Measurements from ENCODE around the gene CACNG8. TPM values are rescaled to one million over a fixed set of nuclear protein-coding genes. Genes with fewer than 3 reads are reported as not detected.
"Not testable (repeated sequence)": the region's sequence is repeated elsewhere in the genome, so short reads cannot be mapped to it uniquely, and the experiment has no call there.

The CACNG8 gene
- 0.15 TPM for polyA plus RNA-seq (2013, experiment 1 of 2; ENCODE audit: insufficient read length)
- polyA plus RNA-seq (2013, experiment 2 of 2; ENCODE audit: insufficient read length), result 0.21 TPM

DNA sequence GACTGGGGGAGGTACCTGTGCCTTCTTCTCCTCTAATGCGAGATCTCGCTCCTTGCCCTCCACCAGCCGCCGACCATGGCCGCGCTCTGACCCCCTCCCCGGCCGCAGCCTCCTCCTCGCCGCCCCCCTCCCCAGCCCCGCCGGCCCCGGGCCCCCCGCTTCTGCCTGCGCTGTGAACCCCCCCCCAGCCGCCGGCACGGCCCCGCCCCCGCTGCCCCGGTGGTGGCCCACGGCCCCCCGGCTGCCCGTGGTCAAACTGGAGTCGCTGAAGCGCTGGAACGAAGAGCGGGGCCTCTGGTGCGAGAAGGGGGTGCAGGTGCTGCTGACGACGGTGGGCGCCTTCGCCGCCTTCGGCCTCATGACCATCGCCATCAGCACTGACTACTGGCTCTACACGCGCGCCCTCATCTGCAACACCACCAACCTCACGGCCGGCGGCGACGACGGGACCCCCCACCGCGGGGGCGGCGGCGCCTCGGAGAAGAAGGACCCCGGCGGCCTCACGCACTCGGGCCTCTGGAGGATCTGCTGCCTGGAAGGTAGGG, at the start of gene CACNG8:
TSS of gene CACNG8 (plus strand) at position 51 of the 545 bp plus-strand sequence.
- DNase-seq, result no peak

DNA sequence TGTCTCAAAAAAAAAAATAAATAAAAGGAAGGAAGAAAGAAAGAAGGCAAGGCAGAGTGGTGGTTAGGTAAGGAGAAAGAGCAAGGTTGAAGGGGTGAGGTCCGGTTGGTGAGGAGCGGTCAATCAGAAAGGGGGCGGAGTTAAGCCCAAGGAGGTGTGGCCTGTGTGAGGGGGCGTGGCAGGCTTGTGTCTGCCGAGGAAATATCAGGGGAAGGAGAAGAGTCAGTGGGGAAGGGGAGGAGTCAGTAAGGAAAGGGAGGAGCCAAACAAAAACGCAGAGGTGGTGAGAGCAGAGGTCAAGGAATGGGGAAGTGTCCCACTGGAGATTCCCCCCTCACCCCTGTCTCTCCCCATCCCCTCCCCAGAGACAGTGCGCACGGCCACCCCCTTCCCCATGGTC, 47.7 kb upstream of the CACNG8 start:
- DNase-seq, result no peak

DNA sequence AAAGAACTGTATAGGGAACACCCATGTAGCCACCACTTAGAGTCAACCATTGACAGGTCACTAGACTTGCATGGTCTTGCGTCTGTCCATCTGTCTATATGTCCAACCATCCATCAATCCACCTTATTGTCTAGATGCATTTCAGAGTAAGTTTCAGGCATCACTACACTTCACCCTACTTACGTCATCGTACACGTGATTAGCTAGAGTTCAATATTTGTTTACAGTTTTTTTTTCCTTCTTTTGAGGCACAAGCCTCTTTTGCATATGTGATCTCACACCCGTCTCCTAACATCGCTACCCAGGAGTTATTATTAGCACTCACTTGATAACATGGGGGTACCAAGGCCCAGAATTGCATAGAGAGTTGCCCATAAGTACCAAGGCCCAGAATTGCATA, 46.7 kb upstream of the CACNG8 start:
- DNase-seq, result no peak

GRCh38 chr19:53917356-53917755, 45.4 kb upstream of the CACNG8 start:
- DNase-seq, result no peak

GRCh38 chr19:53927739-53928138, 35.0 kb upstream of the CACNG8 start:
- peak; percentile 44 for DNase-seq

- no peak for DNase-seq
Observed at GRCh38 chr19:53936029-53936428, 26.7 kb upstream of the CACNG8 start.

GRCh38 chr19:53942001-53942786, 20.5 kb upstream of the CACNG8 start:
- no peak for DNase-seq

GRCh38 chr19:53944416-53944815, 18.3 kb upstream of the CACNG8 start:
- DNase-seq, result no peak

- DNase-seq, result no peak
Observed at GRCh38 chr19:53944933-53945332, 17.8 kb upstream of the CACNG8 start.

- no peak for DNase-seq
Observed at GRCh38 chr19:53945441-53945840, 17.3 kb upstream of the CACNG8 start.

- no peak for DNase-seq
Observed at GRCh38 chr19:53945998-53946397, 16.7 kb upstream of the CACNG8 start.

DNA sequence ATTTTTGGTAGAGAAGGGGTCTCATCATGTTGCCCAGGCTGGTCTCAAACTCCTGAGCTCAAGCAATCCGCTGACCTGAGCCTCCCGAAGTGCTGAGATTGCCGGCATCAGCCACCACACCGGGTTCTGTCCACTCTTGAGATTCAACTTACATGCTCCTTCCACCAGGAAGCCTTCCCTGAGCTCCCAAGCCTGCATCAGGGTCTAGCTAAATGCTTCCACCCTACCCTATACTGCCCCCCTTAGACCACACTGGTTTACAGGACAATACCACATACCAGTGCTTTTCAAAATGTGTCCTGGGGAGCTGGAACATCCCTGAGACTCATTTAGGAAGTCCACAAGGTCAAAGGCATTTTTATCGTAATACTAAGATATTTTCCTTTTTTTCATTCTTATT, 15.1 kb upstream of the CACNG8 start:
- DNase-seq, result no peak

DNA sequence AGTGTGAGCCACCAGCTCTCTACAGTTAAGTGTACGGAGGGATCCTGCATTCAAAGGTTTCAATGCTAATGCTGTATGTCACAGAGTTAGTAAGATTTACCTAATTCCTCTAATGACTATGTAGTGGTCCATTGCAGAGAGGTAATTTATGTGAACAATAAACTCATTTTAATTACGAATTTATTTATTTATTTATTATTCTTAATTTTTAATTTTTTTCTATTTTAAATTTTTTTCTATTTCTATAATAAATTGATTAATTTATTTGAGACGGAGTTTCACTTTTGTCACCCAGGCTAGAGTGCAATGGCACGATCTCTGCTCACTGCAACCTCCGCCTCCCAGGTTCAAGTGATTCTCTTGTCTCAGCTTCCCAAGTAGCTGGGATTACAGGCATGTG, 14.1 kb upstream of the CACNG8 start:
- not testable (repeated sequence) for DNase-seq

GRCh38 chr19:53951436-53951835, 11.3 kb upstream of the CACNG8 start:
- DNase-seq, result no peak

DNA sequence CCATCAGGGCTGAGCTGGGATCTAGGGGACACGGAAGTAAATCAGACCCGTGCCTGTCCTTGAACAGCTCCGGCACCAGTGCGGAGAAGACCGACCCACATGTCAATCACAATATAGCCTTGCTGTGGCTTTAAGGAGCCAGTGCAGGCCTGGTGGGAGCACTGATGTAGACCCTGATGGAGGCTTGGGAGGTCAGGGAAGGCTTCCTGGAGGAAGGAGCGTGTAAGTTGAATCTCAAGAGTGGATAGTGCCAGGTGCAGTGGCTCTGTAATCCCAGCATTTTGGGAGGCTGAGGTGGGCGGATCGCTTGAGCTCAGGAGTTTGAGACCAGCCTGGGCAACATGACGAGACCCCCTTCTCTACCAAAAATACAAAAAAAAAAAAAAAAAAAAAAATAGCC, 10.8 kb upstream of the CACNG8 start:
- DNase-seq, result no peak

DNA sequence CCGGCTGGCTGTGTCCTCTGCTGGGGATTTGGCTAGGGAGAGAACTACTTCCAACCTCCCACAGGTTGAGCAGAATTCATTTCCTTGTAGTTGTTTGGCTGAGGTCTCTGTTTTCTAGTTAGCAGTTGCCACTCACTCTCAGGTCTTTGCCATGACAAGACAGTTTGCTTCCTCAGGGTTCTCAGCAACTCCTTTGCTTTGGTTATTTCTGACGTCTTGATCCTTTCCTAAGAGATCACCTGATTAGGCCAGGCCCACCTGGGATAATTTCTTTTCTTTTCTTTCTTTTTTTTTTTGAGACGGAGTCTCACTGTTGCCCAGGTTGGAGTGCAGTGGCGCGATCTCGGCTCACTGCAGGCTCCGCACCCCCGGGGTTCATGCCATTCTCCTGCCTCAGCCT, 9.4 kb upstream of the CACNG8 start:
- no peak for DNase-seq

DNA sequence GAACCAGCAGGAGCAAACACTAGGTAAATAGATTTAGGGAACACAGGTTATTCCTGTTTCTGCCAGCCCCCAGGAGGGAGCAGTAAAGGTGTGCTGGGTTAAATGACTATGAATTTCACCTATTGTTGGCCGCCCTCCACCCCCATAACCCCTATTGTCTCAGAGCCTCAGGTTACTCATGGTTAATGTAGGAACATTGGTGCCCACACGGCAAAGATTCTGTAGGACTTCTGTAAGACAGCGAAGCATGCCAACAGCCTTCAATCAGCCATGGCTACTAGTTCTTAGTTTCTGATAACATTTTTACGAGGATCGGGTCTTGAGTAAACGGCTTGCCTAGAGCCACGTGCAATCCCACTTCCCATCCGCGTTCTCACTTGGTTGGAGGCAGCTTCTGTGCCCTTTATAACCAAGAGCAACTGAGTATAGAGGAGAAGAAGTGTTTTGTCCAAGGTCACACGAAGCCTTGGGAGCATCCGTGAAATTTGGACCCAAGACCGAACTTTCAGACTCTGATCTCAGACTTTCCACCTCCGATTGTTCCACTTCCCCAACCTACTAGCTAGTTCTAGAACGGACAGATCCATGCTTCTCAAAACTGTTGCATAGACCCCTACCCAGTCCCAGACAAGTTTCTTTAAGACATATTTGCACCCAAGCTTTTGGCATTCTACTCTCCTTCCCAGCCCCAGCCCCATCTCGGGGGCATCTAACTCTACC, 5.1 kb upstream of the CACNG8 start:
- no peak for DNase-seq

DNA sequence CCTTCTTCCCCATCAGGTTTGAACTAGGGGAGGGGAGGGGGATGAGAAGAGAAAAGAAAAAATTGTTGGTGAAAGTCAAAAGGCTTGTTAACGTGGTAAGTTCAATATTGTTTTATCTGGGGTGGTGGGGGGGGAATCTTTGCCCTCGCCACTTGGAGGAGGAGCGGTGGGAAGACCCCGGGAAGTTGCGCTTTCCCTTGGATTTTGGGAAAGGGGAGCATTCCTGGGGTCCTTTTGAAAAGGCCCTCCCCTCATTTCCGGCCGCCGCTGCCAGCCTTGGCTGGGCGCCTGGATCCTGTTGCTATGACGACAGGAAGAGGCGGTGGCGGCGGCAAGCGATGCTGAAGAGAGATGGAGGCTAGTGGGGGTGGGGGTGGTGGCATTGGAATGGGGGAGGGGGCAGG, 4.6 kb upstream of the CACNG8 start:
- DNase-seq, result no peak

GRCh38 chr19:53958823-53959757, 3.6 kb upstream of the CACNG8 start:
- no peak for DNase-seq

DNA sequence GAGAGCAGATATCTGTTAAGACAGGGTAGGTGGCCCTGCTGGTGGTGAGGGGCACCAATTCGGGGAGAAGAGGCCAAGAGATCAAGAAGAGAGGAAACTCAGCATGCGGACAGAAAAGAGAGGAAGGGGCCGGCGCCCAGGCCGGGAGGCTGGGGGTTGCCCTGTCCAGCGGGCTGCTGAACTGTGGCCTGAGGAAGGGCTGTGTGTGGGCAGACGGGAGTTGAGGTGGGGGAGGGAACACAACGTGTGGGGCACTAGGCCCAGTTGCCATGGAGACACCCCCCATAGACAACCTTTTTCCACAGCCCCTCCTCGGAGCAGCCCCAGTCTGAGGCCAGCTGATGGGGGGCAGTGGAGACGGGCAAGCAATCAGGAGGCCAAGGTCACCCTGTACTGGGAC, 2.5 kb upstream of the CACNG8 start:
- no peak for DNase-seq

- no peak for DNase-seq
Observed at GRCh38 chr19:53960886-53961285, 1.9 kb upstream of the CACNG8 start.

DNA sequence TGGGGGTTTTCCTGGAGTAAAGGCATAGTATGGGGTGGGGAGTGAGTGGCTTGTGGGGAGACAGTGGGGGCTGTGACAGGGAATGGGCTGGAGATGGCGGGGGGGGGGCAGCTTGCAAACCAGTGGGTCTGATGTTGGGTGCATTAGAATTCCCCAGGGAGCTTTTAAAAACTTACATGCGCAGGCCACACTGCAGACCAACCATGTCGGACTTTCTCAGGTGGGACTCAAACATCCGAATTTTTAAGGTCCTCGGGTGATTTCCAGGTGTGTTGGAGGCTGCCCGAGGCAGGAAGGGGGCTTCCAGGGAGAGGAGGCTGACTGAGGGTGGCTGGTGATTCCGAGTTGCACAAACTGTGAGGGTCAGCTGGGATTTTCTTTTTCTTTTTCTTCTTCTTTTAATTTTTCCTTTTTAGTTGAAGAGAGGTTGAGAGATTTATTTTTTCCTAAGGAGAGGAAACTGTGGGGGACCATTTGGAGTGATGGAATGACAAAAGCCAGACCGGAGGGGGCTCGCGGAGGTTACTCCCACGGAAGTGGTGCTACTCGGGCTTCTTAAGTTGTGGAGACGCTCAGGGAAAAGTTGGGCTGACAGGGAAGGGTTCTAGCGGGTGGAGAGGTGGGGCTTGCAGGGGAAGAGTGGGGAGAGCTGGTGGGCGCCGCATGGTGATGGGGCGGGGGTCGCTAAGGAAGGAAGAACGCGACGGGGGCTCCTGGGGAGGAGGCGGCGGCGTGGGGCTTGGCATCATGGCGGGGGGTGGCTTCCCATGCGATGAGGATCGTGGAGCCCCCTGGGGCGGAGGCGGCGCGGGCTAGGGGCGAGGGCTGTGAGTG, 997 bp upstream of the CACNG8 start:
- no peak for DNase-seq
